ENCODE data around the gene GCNT1. TPM values are rescaled to one million over a fixed set of nuclear protein-coding genes. Genes with fewer than 3 reads are reported as not detected.
A peak's percentile ranks its signal among the peaks of the same experiment; 100 is the strongest.

The GCNT1 gene
- total RNA-seq, 1 experiment from 2014 or later, result 18.9 TPM

DNA sequence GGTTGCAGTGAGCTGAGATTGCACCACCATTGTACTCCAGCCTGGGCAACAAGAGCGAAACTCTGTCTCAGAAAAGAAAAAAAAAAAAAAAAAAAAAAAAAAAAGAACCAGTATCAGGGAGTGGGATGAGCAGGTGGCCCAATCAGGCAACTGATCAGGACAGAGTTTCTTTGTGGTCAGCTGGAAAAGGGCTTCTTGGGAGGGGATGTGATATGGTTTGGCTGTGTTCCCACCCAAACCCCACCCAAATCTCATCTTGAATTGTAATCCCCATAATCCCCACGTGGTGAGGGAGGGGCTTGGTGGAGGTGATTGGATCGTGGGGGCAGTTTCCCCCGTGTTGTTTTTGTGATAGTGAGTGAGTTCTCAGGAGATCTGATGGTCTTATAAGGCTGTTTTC is 4.7 kb upstream of the GCNT1 start:
- Histone ChIP-seq H3K4me1 (no peaks in the 10 kb centered on the region), H3K36me3 (ENCODE audit: control insufficient read depth, insufficient read depth, low read length) (no peaks in the 10 kb centered on the region), H3K27me3 (replicated peaks; ENCODE audit: control insufficient read depth, insufficient read depth, low read length) (no peaks in the 10 kb centered on the region), H3K9me3 (no peaks in the 10 kb centered on the region), H3K4me3 (ENCODE audit: low read depth, low read length) (no peak overlapping the region)
- BruUV-seq (replicated peaks), result no TSS peak
- no peak overlapping the region for H3K4me3 Mint-ChIP-seq (ENCODE audit: unreplicated experiment)
- CTCF ChIA-PET, result no interaction called here
- H3K4me1 Mint-ChIP-seq (ENCODE audit: low read depth, unreplicated experiment), result no peaks in the 10 kb centered on the region
- POLR2A ChIA-PET, result no interaction called here
- TF ChIP-seq, protein P1, sequence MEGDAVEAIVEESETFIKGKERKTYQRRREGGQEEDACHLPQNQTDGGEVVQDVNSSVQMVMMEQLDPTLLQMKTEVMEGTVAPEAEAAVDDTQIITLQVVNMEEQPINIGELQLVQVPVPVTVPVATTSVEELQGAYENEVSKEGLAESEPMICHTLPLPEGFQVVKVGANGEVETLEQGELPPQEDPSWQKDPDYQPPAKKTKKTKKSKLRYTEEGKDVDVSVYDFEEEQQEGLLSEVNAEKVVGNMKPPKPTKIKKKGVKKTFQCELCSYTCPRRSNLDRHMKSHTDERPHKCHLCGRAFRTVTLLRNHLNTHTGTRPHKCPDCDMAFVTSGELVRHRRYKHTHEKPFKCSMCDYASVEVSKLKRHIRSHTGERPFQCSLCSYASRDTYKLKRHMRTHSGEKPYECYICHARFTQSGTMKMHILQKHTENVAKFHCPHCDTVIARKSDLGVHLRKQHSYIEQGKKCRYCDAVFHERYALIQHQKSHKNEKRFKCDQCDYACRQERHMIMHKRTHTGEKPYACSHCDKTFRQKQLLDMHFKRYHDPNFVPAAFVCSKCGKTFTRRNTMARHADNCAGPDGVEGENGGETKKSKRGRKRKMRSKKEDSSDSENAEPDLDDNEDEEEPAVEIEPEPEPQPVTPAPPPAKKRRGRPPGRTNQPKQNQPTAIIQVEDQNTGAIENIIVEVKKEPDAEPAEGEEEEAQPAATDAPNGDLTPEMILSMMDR (IDR thresholded peaks at IDR 0.05; ENCODE audit: insufficient read depth in 1 of 2, low read depth in 1 of 2, low read length in 1 of 2, severe bottlenecking in 1 of 2, unreplicated experiment in 1 of 2), result no peak
- intact Hi-C loops (cut with micrococcal nuclease; ENCODE audit: unreplicated experiment), result loop anchor here (10.0 kb wide), 1 partner anchor 130 kb away; no protein-coding TSS in a partner anchor
- H3K36me3 Mint-ChIP-seq (ENCODE audit: insufficient read depth, unreplicated experiment), result no peaks in the 10 kb centered on the region
- no peaks in the 10 kb centered on the region for H3K9me3 Mint-ChIP-seq (ENCODE audit: unreplicated experiment)
- H3K27ac Mint-ChIP-seq (ENCODE audit: unreplicated experiment), result no peak overlapping the region
- H3K27me3 Mint-ChIP-seq (ENCODE audit: insufficient read depth, unreplicated experiment), result no peaks in the 10 kb centered on the region
- no peak for DNase-seq

GRCh38 chr9:76456202-76456926 is 2.6 kb upstream of the GCNT1 start:
- Mint-ChIP-seq H3K4me1 (ENCODE audit: low read depth, unreplicated experiment) (no peaks in the 10 kb centered on the region), H3K36me3 (ENCODE audit: insufficient read depth, unreplicated experiment) (no peaks in the 10 kb centered on the region), H3K27ac (ENCODE audit: unreplicated experiment) (peak overlapping the region; percentile 29), H3K27me3 (ENCODE audit: insufficient read depth, unreplicated experiment) (no peaks in the 10 kb centered on the region), H3K4me3 (ENCODE audit: unreplicated experiment) (no peak overlapping the region), H3K9me3 (ENCODE audit: unreplicated experiment) (no peaks in the 10 kb centered on the region)
- Histone ChIP-seq H3K36me3 (ENCODE audit: control insufficient read depth, insufficient read depth, low read length) (no peaks in the 10 kb centered on the region), H3K4me1 (no peaks in the 10 kb centered on the region), H3K9me3 (no peaks in the 10 kb centered on the region), H3K27me3 (replicated peaks; ENCODE audit: control insufficient read depth, insufficient read depth, low read length) (no peaks in the 10 kb centered on the region), H3K4me3 (ENCODE audit: low read depth, low read length) (no peak overlapping the region)
- intact Hi-C loops (cut with micrococcal nuclease; ENCODE audit: unreplicated experiment), result loop anchor here (1.0 to 10.0 kb wide), 3 partner anchors 128 to 202 kb away; no protein-coding TSS in a partner anchor
- CTCF ChIA-PET, result no interaction called here
- BruUV-seq (replicated peaks), result no TSS peak
- POLR2A ChIA-PET, result interaction anchor here (0.5 kb wide), 1 partner anchor 31 kb away, joined by 8 read pairs; no protein-coding TSS in a partner anchor
- TF ChIP-seq, protein P1 (IDR thresholded peaks at IDR 0.05; ENCODE audit: insufficient read depth in 1 of 2, low read depth in 1 of 2, low read length in 1 of 2, severe bottlenecking in 1 of 2, unreplicated experiment in 1 of 2), result no peak
- DNase-seq, result peak; percentile 80 to 89

- Histone ChIP-seq H3K36me3 (ENCODE audit: control insufficient read depth, insufficient read depth, low read length) (no peaks in the 10 kb centered on the region), H3K4me3 (ENCODE audit: low read depth, low read length) (peak overlapping the region; percentile 62), H3K27me3 (replicated peaks; ENCODE audit: control insufficient read depth, insufficient read depth, low read length) (no peaks in the 10 kb centered on the region), H3K4me1 (no peaks in the 10 kb centered on the region), H3K9me3 (no peaks in the 10 kb centered on the region)
- ChIA-PET CTCF (interaction anchor here (1.0 kb wide), 2 partner anchors 169 to 199 kb away, joined by 3 to 4 read pairs; no protein-coding TSS in a partner anchor), POLR2A (no interaction called here)
- intact Hi-C loops (cut with micrococcal nuclease; ENCODE audit: unreplicated experiment), result loop anchor here (10.0 kb wide), 1 partner anchor 125 kb away; no protein-coding TSS in a partner anchor
- Mint-ChIP-seq H3K4me1 (ENCODE audit: low read depth, unreplicated experiment) (no peaks in the 10 kb centered on the region), H3K27me3 (ENCODE audit: insufficient read depth, unreplicated experiment) (no peaks in the 10 kb centered on the region), H3K9me3 (ENCODE audit: unreplicated experiment) (no peaks in the 10 kb centered on the region), H3K27ac (ENCODE audit: unreplicated experiment) (peak overlapping the region; percentile 58), H3K4me3 (ENCODE audit: unreplicated experiment) (peak overlapping the region; percentile 91), H3K36me3 (ENCODE audit: insufficient read depth, unreplicated experiment) (no peaks in the 10 kb centered on the region)
- TF ChIP-seq, protein P1 (IDR thresholded peaks at IDR 0.05; ENCODE audit: insufficient read depth in 1 of 2, low read depth in 1 of 2, low read length in 1 of 2, severe bottlenecking in 1 of 2, unreplicated experiment in 1 of 2), result peak in 1 of 2 experiments; percentile 32
- no TSS peak for BruUV-seq (replicated peaks)
- DNase-seq, result peak; percentile 20 to 28
Observed at GRCh38 chr9:76459694-76460635, 983 bp downstream of the GCNT1 start.
